CD4-positive, alpha-beta T cell treated with Interleukin-4 for 1 hour (primary cell): ENCODE results near the gene CMTM2.

Experiments used
- DNase-seq, 2 donors: peaks; one replicate each; pipeline ENCODE4 v3.0.0-alpha.2; 2020 to 2022

CMTM2 gene

GRCh38 chr16:66637806-66638205 lies 58.5 kb downstream of the CMTM2 start:
- no peak for DNase-seq
